ENCODE data around the gene FOSL2.

- no peak for TF ChIP-seq CTCF (conservative IDR thresholded peaks at IDR 0.05)
- TF ChIP-seq ZFX (IDR thresholded peaks at IDR 0.05): no peak
Observed at GRCh38 chr2:28370354-28370753, 22.3 kb upstream of the FOSL2 start.

Measured in C4-2B (cell line).